Activated effector memory CD4-positive, alpha-beta T cell treated with Interleukin-2 at 50 U/mL for 16 hours (primary cell): ENCODE results near the gene PTPRN.

ENCODE experiments used
- DNase-seq: peaks from one replicate; pipeline ENCODE4 v3.0.0-alpha.2; 2020

The PTPRN gene

GRCh38 chr2:219286436-219287115, 22.6 kb downstream of the PTPRN start:
- no peak for DNase-seq

- no peak for DNase-seq
These were observed 23.2 kb downstream of the PTPRN start for GRCh38 chr2:219285894-219286425.

DNA sequence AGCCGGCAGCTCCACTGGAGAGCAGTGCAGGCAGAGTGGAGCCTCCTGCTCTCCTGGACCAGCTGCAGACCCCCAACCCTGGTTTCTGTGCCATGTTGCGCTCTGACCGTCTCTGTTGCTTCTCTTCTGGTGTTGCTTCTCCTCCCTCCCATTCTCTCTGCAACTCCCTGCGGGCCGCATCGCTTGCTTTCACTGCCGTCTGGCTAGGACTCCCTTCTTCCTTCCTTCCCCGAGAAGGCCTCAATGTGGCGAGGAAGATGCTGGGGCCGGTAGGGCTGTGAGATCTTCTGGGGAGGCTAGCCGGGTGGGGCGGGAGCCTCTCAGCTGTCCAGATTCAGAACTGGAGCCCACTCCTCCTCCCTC, 23.8 kb downstream of the PTPRN start:
- DNase-seq, result no peak

- no peak for DNase-seq
These were observed 24.5 kb downstream of the PTPRN start for GRCh38 chr2:219284501-219285372.

GRCh38 chr2:219282943-219283581, 26.1 kb downstream of the PTPRN start:
- DNase-seq, result no peak

DNA sequence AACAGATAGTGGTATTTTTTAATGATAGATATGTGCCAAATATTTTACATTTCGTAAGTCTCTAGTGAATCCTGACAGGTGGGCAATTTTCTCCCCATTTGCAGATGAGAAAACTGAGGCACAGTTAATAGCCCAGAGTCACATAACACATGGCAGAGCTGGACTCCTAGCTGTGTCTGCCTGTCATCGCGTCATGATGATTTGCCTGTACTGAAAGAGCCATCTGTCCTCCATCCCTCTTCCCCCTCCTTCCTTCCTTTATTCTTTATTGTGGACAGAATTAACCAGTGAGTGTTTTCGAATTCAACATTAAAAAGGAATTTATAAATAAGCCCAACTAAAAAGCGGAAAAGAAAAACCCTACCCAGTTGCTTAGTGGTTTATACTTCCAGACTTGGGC, 26.8 kb downstream of the PTPRN start:
- no peak for DNase-seq

DNA sequence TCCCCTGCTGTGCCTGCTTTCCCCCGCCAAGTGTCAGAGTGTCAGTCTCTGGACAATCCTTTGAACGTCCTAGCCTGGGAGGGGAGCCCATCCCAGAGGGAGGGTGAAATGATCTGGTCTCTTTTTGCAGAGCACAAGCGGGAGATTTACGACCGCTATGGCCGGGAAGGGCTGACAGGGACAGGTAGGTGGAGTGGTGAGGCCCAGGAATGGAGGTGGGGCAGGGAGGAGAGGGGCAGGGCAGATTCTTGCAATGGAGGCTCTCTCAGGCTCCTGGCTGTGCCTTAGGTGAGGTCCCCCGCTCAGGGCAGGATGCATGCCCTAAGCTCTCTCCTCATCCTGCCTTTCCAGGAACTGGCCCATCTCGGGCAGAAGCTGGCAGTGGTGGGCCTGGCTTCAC, 27.6 kb downstream of the PTPRN start:
- DNase-seq, result no peak

GRCh38 chr2:219280651-219281050, 28.6 kb downstream of the PTPRN start:
- DNase-seq, result no peak

DNA sequence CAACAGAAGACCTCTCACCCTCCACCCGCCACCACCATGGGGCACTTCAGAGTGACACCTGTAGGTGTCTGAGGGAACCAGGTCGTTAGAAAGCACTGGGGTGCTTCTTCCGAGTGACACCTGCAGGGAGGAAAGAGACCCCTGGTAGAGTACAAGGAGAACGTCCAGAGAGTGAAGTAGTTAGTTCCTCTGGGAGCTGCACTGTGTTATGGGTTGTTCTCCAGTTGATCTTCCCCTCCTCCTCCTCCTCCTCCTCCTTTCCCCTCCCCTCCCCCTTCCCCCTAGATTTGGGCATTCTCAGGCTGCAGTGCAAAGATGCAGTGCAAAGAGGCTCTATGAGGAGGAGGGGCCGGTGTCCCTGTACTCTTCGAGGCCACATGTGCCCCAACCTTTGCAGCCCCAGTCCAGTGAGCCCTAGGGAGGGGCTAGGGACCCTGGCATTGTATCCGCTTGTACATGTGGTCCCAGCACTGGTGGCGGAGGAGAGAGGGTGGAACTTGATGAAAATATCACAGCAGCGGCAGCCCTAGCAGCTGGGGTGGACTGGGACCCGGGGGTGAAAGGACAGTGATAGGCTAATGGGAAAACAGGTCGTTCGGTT, 29.2 kb downstream of the PTPRN start:
- DNase-seq, result no peak

- DNase-seq, result peak; percentile 98
These were observed 29.9 kb downstream of the PTPRN start, which contains the start of gene DNAJB2 for GRCh38 chr2:219279151-219279915. Gene DNAJB2, plus strand, starts transcription at chr2:219279366. Its CDS starts 468 bp downstream, at chr2:219279834.

GRCh38 chr2:219278655-219279150, 30.5 kb downstream of the PTPRN start:
- no peak for DNase-seq

DNA sequence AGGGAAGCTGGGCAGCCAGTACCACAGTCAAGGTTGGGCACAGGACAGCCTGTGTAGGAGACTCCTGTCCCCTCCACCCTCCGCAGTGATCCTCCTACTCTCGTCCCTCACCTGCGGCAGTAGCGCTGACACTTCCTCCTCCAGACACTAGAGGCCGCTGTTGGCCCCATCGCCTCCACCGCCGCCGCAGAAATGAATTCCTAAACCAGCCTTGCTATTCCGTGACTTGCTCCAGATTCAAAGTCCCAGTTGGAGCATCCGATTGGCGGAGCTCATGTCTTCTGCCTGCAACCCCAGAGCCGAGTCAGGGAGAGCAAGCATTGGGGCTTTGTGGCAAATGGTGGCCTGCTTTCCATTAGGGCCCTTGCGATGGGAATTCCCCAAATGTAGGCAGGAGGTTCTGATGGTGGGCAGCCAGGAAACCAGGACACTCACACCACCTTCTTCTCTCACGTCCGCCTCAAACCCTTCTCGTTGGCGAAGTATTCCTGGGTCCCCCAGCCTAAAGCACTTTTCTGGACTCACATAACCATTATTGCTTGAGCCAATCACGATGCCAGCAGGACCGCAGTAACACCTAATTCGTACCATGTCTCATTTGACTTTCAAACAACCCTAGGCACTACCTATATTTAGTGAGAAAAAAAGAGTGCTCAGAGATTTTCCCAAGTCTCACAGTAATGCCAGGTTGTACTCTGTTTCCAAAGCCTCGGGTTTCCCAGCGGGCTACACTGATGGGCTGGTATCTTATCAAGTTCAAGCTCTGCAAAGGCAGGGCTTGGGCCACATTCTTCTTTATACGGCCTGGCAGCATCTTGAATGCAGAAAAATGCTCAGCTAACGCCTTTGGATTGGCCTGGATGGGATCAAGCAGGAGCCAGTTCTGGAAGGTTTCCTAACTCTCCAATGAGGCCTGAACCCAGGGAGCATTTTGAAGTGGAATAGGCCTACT, 31.2 kb downstream of the PTPRN start:
- DNase-seq, result peak; percentile 69

- no peak for DNase-seq
These were observed 34.8 kb downstream of the PTPRN start for GRCh38 chr2:219274361-219274921.

- DNase-seq, result no peak
These were observed 35.3 kb downstream of the PTPRN start for GRCh38 chr2:219273937-219274336.

DNA sequence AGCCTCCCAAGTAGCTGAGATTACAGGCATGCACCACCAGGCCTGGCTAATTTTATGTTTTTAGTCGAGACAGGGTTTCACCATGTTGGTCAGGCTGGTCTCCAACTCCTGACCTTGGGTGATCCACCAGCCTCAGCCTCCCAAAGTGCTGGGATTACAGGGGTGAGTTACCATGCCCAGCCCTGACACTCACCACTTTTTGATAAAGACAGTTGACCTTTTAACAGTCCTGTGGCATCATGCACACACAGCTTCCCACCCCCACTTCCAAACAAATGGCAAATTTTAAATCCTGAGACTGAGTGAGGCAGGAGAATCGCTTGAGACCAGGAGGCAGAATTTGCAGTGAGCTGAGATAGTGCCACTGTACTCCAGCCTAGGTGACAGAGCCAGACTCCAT, 36.2 kb downstream of the PTPRN start:
- no peak for DNase-seq

DNA sequence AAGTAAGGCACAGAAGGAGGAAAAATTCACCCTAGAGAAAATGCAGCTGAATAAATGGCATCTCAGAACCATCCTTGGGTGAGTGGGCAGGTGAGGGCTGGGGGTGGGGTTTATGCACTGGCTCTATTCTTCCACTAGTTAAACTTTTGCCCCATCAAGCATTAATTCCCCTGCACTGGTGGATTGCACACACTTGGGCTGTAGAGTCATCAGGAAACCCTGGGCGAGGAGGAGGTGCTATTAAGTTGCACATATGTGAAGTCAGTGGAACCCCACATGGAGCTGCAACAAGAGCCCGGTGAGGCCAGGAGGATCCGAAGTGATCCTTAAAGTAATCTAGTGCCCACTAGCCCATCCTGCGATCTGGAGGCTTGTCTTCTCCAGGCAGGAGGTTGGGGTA, 36.8 kb downstream of the PTPRN start:
- DNase-seq, result no peak

DNA sequence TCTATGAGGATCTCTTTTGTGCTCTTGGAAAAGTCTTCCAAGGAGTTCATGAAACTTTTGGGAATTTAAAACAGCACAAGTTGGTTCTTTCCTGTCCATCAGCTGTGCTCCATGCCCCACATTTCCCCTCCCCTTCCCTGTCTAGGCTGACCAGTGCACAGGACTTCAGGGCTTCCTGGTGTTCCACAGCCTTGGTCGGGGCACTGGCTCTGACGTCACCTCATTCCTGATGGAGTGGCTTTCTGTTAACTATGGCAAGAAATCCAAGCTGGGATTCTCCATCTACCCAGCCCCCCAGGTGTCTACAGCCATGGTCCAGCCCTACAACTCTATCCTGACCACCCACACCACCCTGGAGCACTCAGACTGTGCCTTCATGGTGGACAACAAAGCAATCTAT, 38.2 kb downstream of the PTPRN start:
- DNase-seq, result no peak

DNA sequence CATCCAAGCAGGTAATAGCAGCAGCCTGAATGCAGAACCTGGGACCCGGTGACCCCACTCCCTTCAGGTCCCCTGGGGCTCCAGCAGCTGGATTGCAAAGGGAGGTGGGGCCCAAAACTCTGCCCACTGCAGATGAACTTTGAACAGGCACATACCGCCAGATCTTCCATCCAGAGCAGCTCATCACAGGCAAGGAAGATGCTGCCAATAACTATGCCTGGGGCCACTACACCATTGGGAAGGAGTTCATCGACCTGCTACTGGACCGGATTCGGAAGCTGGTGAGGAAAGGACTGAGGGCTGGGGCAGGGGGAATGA, 39.2 kb downstream of the PTPRN start:
- DNase-seq, result no peak

DNA sequence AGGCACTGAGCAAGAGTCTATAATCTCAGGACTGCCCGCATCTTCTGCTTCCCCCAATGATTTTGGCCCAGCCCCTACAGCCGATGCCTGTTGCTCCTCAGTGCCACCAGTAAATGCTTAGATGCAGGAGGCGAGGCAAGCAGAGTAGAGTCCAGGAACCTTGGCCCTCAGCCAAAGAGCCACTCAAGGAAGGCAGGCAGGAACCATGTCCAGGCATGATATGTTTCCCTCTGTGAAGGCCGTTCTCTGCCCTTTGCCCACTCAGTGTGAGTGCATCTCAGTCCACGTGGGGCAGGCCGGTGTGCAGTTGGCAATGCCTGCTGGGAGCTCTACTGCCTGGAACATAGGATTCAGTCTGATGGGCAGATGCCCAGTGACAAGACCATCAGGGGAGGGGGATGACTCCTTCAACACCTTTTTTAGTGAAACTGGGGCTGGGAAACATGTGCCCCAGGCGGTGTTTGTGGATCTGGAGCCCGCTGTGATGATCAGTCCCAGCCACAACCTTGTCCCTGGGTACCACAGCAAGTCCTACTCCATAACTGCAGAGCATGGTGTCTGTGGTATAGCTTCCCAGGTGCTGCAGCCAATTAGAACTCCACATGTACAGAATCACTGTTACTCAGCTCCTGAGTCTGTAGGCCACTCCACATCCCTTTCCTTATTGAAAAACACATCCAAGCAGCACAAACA, 39.7 kb downstream of the PTPRN start:
- DNase-seq, result no peak

DNA sequence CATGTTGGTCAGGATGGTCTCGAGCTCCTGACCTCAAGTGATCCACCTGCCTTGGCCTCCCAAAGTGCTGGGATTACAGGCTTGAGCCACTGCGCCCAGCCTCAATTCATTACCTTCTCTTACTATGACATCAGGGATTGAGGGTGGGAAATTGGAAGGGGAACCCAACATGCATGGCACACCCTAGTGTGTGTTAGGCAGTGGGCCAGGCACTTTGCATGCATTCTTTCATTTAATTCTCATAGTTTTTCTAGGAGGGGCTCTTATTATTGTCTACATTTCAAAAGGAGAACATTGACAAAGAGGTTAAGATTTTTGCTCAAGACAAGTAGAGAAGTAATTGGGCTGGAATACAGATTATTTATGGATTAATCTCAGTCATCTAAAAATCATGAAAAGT, 40.9 kb downstream of the PTPRN start:
- DNase-seq, result no peak
